GM21526 (cell line): ENCODE results near the gene ZACN.
"Not testable (repeated sequence)": the region's sequence is repeated elsewhere in the genome, so short reads cannot be mapped to it uniquely, and the experiment has no call there.

Source experiments
- ATAC-seq: cut with Tn5 transposase; IDR thresholded peaks from one replicate; pipeline ENCODE4 v1.9.1; 2021; ENCODE audit warnings: moderate library complexity; ENCODE audit not compliant: unreplicated experiment, low FRiP score

ZACN gene

DNA sequence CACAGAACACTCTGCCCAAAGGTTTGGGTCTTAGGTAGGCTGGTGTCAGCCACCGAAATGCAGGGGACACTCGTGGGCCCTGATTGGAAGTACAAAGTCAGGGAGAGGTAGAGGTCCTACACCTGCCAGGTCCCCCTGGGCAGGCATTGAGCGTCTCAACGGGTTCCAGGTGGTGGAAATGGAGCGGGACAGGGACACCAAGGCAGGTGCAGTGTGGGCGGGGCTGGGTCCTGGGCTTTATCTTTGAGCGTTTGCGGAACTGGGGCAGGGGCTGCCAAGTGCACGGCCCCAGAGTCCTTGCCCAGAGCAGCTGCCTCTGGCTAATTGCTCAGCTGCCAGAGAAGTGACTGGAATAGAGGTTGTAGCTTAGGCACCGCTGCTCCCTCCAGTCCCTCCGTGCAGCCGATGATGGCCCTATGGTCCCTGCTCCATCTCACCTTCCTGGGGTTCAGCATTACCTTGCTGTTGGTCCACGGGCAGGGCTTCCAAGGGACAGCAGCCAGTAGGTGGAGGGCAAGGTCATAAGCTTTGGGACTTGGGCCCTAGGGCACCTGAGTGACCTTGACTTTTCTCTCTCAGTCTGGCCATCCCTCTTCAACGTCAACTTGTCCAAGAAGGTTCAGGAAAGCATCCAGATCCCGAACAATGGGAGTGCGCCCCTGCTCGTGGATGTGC is at the start of gene ZACN:
Gene ZACN, plus strand, starts transcription at position 323 of the 675 bp plus-strand sequence. Its CDS starts 83 bp downstream, at position 406.
- ATAC-seq = no peak

DNA sequence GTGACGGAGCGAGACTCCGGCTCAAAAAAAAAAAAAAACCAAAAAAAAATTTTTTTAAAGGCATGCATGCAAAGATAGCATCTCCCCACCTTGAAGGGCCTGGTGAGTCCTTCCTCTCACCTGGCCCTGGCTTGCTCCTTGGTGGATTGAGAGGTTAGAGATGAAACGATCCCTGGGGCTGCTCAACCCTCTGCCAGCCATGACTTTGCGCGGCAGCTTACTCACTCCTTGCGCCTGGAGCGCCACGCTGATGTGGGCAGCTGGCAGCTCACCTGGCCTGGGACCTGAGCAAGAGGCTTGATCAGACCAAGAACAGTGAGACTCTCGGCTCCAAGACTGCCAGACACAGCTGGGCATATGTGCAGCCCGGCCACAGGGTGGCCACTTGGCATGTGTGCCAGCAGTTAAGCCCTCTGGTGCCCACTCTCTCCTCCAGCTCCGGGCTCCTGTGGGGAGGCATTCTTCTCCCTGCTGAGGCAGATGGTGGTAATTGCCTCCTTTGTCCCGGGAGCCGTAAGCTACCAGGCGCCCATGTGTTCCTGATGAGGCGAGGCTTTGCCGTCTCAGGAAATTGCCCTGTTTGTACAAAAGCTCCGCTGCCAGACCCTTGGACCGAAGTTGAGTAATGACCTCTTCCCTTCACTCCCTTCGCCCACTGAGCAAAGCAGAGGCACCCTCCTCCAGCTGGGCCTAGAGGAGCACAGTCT is 46.8 kb upstream of the ZACN start:
- no peak for ATAC-seq

DNA sequence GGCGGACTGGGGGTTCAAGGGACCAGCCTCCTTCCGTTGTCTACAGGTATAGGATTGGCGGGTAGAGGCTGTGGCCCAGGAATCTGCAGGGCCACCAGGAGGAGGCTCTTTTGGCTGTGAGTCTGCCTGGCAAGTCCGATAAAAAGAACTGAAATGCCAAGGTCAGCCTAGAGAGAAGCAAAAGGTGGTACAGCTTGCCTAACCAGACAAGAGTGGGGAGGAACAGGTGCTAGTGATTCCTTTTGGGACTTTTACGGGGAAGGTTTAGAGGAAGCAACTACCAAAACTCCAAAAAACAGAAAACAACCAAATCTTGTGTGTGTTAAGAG is 46.2 kb upstream of the ZACN start:
- no peak for ATAC-seq

DNA sequence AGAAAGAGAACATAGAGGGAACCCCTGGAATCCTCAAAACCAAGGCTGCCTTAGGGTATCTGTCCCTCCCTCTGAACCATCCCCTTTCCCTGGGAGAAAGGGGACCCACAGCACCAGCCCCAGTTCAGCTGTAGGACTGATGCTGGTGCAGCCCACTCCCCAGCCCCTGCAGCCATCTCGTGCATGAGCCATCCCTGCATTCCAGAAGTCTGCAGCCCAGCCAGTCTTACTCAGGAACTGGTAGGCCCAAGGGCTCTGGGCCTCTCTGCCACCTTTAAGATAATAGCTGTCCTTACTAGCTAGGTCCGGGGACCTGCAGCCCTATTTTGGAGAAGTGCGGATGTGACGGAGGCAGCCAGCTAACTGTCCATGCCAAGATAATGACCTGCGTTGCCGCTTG is 45.8 kb upstream of the ZACN start:
- no peak for ATAC-seq

DNA sequence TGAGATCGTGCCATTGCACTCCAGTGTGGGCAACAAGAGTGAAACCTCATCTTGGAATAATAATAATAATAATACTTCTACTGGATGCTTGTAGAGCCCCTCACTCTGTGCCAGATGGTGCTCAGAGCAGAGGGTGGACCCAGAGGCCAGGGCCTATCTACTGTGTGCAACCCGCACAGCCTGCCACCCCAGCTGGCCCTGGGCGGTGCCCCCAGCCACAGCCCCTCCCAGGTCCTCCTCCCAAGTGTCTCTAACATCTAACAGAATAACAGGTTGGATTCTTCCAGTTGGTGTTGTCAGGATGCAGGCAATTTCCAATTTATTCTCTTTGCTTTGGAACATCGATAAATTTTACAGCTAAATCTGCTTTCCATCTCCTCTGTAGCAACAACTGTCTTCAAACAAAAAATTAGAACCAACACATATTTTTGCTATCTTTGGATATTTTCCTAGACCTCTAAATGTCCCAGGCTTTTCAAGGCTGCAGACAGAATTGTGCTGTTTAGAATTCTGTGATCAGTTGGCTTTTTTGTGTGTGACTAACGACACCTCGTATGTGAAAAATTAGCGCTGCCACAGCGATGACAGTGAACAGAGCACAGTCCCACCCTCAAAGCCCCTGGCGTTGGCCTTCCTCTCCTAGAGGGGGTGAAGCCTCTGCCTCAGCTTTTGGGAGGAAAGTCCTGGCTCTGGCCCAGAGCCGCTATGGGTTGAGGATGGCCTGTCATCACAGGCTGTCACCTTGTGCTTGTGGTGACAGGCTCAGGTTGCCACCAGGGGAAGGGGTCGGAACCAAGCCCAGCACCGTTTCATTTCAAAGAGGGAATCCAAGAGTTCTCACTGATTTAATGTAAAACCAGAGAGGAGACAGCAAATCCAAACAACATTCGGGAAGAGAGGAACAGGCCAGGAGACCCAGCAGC is 44.3 kb upstream of the ZACN start:
- ATAC-seq = no peak

DNA sequence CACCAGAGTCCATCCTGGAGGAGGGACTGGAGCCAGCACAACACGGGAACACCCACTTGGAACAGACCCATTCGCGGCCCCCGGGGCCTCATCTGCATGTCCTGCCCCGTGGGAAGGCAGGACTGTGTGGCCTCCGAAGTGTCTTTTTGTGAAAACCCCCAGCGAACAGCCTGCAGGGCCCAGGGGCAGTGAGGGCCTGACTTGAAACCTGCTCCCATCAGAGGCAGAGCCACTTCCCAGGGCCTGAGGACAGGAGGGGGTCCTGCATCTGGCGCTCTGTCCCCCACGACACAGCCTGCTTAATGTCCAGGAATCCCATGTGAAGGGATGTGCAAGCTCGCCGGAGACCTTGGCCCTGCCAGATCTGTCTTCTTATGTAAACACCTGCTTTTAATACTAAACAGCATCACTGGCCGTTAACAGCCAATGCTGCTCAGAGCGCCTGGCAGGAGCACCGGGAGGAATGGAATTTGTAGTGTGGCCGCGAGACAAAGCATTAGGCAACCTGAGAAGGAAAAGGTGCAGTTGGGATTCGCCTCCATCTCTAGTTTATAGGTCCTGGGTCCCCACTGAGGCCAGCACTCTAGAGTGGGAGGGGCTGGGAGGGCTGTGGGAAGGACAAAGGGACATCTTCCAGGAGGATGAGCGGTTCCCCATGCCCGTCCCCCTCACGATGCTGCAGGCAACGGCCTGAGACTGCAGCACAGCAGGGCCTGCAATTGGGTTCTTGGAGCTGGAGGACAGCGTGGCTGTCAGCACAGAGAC is 42.3 kb upstream of the ZACN start:
- ATAC-seq = no peak

DNA sequence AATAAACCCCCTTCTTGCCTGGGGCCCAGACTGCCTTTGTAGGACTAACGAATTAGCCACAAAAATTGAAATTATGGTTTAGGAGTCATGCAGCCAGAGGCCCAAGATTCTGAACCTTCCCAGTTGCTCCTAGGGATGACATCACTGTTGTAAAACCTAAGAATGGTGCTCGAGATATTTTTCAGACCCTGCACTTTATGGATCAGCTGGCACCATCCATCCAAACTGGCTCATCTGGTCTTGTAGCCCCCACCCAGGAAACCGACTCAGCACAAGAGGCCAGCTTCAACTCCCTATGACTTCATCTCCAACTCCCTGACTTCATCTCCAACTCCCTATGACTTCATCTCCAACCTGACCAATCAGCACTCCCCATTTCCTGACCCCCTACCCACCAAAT is 40.9 kb upstream of the ZACN start:
- no peak for ATAC-seq

DNA sequence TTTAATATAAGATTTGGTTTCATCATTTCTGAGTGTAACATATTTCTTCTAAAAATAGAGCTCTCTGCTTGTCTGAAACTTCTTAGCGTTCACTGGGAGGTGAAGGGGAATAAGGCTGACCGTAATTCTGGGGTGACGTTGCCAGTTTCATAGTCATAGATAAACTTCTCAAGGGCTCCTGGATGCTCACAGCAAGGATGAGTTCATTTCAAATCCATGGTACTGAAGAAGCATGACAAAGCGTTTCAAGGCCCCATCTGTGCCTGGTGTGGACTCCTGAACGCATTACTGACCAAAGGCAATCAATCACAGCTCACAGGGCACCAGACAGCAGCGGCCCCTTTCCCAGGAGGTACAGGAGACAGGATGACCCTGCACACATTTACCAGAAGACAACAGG is 39.9 kb upstream of the ZACN start:
- no peak for ATAC-seq

DNA sequence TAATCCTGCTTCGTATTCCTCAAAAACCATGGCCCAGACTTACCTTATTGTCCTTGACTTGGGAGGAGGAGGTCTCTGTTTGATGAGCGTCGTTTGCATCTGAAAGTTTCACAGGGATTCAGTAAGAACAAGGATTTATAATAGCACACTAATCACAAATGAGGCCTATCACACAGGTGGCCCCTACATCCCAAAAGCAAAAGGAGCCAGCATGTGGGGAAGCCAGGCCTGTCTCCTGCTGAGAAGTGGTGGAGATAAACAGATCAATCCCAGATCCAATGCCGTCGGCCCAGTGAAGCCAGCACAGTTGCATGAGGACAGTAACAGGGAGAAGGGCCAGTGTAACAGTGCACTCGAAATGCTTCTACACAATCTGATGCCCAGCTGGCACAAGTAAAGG is 38.6 kb upstream of the ZACN start:
- ATAC-seq = no peak

DNA sequence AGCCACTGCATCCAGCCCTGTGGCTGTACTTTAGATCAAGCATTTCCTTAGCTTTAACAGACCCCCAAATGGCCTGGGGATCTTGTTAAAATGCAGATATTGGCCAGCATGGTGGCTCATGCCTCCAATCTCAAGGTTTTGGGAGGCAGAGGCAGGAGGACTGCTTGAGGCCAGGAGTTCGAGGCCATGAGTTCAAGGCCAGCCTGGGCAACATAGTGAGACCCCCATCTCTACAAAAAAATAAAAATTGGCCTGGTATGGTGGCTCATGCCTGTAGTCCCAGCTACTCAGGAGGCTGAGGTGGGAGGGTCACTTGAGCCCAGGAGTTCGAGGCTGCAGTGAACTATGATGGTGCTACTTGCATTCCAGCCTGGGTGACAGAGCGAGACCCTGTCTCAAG is 36.1 kb upstream of the ZACN start:
- not testable (repeated sequence) for ATAC-seq

DNA sequence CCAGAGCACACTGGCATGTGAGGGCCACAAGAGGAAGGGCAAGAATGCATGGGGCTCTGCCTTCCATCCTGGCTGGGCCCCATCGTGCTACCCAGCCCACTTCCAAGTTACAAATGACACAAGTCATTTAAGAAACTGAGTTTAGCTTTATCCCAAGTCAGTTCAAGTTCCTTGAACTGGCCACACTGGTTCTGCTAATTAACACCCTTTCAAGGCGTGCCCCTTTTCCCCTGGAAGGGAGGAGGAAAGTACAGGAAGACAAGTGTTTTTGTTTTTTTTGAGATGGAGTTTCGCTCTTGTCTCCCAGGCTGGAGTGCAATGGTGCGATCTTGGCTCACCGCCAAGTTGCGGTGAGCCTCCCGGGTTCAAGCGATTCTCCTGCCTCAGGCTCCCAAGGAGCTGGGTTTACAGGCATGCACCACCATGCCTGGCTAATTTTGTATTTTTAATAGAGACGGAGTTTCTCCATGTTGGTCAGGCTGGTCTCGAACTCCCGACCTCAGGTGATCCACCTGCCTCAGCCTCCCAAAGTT is 34.4 kb upstream of the ZACN start:
- ATAC-seq = not testable (repeated sequence)

DNA sequence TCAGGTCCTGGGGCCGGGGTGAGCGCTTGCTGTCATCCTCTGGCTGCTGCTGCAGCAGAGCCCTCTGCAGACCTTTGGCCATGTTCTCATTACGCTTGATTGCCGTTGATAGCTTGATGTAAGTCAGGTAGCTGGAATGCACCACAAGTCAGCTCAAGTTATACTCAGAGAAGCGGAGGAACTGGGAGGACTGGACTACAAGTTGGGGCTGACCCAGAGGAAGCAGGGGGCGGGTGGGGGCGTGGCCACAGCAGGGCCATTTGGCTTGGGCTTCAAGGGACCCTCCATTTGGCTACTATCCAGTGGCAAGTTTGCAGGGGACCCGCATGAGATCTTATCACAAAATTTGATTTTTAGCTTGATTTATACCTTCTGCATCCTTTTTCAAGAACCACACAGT is 32.9 kb upstream of the ZACN start:
- ATAC-seq = no peak

DNA sequence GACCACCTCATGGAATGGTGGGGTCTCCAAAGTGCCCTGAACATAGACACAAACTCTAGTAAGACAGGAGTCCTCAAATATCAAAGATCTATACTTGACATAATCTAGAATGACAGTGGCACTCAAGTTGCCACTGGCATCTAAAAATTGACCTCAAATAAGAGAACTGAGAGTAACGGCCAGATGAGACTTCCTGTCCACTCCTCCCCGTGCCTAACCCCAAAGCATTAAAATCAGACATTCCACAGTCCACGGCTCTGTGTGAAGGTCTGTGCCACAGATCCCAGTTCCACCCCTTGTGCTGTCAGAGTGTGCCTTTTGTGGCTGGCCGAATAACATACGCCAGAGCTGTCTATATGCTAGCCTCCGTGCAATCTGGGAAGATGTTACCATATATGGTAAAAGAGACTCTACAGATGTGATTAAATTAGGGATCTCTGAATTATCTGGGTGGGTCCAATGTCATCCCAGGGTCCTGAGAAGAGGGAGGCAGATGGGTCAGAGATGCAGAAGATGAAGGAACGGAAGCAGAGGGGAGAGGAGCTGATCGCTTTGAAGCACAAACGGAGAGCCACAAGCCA is 30.9 kb upstream of the ZACN start:
- no peak for ATAC-seq

DNA sequence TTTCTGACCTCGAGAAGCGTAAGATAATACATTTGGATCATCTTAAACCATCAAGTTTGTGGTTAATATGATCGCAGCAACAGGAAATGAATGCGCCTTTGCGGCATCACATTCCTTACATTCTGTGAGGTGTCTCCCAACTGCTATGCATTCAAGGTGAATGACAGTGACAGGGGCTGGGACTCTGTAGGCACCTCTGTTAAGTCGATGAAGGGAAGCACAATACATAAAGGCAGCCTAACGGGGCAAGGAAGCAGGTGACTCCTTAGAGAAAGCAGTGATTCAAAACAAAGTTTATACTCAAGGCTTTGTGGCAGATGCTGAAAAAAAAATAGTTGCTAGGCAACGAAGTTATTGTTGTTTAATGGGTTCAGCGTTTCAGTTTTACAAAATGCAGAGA is 30.3 kb upstream of the ZACN start:
- ATAC-seq = no peak

DNA sequence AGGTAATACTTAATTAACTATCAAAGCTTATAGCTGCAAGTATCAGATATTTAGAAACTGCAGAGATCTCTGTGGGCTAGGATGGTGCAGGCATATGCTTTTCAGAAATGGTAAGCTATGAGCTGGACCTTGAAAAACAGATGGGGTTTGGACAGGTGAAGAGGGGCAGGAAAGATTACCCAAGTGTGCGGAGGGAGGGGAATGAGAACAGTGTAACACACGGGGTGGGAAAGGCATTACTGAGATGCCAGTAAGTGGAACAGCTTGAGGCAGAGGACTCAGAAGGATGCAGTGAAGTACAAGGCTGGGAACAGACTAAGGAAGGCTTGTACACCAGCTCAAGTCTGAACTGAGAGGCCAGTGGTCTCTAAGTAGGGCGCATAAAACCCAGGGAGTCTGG is 29.7 kb upstream of the ZACN start:
- no peak for ATAC-seq

DNA sequence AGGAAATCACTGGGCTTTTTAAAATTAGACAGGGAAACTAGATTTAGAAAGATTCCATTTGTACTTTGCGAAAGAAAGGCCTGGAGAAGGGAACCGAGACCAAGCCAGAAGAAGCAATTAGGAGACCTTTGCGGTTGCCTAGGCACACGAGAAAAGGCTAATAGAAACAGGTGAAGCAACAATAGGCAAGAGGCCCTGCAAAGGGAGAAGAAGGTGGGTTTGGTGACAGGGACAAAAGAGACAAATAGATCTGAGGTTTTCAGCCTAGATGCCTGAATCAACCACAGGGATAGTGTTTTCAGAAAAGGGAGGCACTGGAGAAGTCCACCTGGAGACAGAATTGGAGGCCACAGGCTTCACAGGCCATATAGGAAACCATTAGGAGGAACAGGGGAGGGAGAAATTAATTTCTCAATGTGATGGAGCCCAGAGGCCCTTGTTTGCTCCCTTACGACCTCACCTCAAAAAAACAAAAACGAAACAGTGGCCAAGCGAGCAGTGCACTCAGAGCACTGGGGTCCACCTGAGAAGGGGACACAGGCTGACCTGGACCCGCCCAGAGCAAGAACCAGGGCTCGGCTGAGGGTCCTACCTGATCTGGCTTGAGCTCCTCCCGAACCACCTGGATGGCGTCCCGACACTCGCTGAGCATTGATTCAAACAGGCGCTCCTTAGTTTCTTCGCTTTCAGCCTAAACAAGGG is 29.0 kb upstream of the ZACN start:
- ATAC-seq = no peak

DNA sequence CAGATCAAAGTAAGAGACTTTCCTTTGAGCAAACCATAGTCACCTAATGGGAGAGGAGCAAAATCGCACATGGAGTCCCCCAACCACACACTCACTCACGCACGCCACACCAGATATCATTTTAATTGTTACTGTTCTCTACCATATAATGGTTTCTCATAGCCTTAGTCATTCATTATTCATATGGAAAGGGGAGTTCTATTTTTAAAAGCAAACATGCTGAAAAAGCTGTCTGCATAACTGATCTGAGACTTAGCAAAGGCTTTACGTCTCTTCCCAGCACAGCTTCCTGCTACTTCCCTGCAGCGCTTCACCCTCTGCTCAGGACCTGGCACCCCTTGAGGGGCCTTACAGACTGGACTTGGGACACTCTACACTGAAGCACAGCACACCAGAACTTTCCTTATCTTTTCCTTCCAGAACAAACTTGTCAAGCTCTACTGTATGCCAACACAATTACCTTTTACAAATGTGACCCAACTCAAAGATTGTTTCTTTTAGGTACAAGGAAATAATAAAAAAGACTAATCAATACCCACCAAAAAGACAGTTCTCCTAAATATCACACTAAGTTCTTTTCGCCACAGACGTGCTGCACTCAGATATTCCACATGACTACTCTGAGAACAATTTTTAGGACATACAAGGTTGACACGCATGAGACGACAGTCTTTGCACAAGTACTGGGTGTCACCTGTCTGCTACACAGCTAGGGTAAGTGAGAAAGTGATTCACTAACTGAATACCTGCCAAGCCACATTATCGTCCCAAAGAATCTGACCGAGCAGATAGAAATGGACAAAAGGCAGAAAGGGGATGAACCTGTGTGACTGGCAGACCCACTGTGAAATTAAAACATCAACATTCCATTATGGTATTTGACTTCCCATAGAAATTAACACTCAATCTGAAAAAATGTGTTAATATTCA is 28.2 kb upstream of the ZACN start:
- ATAC-seq = no peak

DNA sequence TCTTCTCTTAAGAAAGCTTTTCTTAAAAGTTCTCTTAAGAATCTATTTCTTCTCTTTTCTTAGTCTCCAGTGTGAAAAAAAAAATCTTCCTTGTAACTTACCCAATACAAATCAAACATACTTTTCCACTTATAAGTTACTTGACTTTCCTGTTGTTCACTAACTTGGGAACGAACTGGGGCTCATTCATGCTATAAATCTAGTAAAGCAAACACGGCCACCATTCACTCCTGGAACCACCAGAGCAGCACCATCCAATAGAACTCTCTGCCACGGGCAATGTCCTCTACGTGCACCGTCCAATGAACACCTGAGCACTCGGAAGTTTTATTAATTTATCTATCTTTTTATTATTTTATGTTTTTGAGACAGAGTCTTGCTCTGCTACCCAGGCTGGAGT is 27.4 kb upstream of the ZACN start:
- no peak for ATAC-seq
